Measurements from ENCODE around the gene SLC6A14.

Gene SLC6A14

GRCh38 chrX:116436358-116436816 lies at the start of gene SLC6A14:
Gene SLC6A14 (plus strand): TSS chrX:116436606. CDS start chrX:116436710, 104 bp downstream.
- no peak for DNase-seq

- DNase-seq, result no peak
Measured at GRCh38 chrX:116395752-116396151, 40.7 kb upstream of the SLC6A14 start.

- no peak for DNase-seq
Measured at GRCh38 chrX:116399681-116400080, 36.7 kb upstream of the SLC6A14 start.

- DNase-seq, result no peak
Measured at GRCh38 chrX:116409219-116409618, 27.2 kb upstream of the SLC6A14 start.

- DNase-seq, result no peak
Measured at GRCh38 chrX:116413273-116413672, 23.1 kb upstream of the SLC6A14 start.

GRCh38 chrX:116417214-116417613 lies 19.2 kb upstream of the SLC6A14 start:
- no peak for DNase-seq

- no peak for DNase-seq
Measured at GRCh38 chrX:116417968-116418367, 18.4 kb upstream of the SLC6A14 start.

- DNase-seq, result no peak
Measured at GRCh38 chrX:116427978-116428377, 8.4 kb upstream of the SLC6A14 start.

GRCh38 chrX:116435597-116435996 lies 809 bp upstream of the SLC6A14 start:
- DNase-seq, result no peak

GRCh38 chrX:116449156-116449555 lies 12.8 kb downstream of the SLC6A14 start:
- DNase-seq, result no peak

- no peak for DNase-seq
Measured at GRCh38 chrX:116462822-116463221, 26.4 kb downstream of the SLC6A14 start, which contains the start of gene CT83. Gene CT83 (minus strand): TSS chrX:116462976. CDS start chrX:116462856, 120 bp downstream.

- DNase-seq, result no peak
Measured at GRCh38 chrX:116480059-116480458, 43.7 kb downstream of the SLC6A14 start.

- no peak for DNase-seq
Measured at GRCh38 chrX:116490104-116490503, 53.7 kb downstream of the SLC6A14 start.

GRCh38 chrX:116493271-116493670 lies 56.9 kb downstream of the SLC6A14 start:
- no peak for DNase-seq

- no peak for DNase-seq
Measured at GRCh38 chrX:116499780-116500179, 63.4 kb downstream of the SLC6A14 start.

Data from activated CD4-positive, alpha-beta T cell treated with anti-CD3 and anti-CD28 coated beads, Interleukin-2, amount 50 U/mL, for 4 hours (primary cell).